Stomach (tissue), 4 donors: ENCODE data around the gene IKBKE.

Source experiments
- EP300 ChIP-seq: sonication (generic); formaldehyde crosslinking; IDR thresholded peaks from one replicate; pipeline ENCODE4 v1.6.1; 2017; ENCODE audit warnings: antibody characterized with exemption
- POLR2A ChIP-seq, 4 donors: fragments of 450-650 bp; IDR thresholded peaks; one replicate each; pipeline ENCODE4 v1.6.1; 2016; ENCODE audit warnings: antibody characterized with exemption in 4 of 4, control low read depth in 2 of 4, mild to moderate bottlenecking in 1 of 4, moderate library complexity in 1 of 4
- POLR2AphosphoS5 ChIP-seq, 3 donors: sonication (generic); formaldehyde crosslinking; IDR thresholded peaks; one replicate each; pipeline ENCODE4 v1.6.1; 2016; ENCODE audit warnings: antibody characterized with exemption in 3 of 3
- TF ChIP-seq, protein P1 (sequence below), 7 experiments: fragments of 450-650 bp in 4 of 7; fragments of 200-600 bp in 3 of 7; sonication (generic) in 3 of 7; IDR thresholded peaks; one replicate each; pipeline ENCODE4 v1.5.1; 2016 to 2019; ENCODE audit warnings: antibody characterized with exemption in 7 of 7, control low read depth in 2 of 7, mild to moderate bottlenecking in 1 of 7

DNA sequence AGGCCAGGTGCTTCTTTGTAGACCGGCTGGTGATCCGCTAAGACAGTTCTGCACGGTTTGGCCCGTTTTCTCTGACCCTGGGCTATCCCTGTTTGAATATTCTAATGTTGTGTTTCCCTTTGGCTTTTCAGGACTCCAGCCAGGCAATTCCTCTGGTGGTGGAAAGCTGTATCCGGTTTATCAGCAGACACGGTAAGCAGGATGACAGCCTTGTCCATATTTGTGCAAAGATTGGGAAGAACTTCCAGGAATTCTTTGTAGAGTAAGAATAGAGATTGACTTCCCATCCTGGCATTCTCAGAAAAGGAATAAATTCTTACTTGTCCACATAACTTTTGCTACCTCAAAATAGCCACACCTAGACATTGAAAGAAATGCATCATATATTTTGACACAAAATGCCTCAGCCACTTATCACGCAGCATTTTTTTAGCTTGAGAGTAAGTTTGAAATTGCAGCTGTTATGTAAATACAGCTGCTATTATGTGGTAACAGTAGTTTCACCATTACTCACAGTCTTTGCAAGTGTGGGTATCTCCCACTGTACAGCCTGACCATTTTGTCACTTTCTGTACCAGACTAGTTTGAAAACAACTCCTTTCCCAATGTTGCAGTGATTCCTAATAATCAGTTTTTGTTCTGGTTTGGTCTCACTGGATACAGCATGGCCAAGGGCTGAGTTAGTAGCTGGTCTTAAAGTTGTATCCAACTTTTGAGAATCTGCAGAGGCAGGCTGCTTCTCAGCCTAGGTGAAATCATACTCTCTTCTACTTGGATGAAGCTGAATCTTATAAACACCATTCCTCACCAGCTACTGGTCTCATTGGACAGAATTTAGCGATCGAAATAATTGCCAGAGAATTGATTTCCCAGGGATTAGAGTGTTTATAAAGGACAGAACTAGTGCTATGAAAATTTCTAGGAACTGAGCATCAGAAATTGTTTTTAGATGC lies 40.0 kb upstream of the IKBKE start:
- TF ChIP-seq, protein P1, sequence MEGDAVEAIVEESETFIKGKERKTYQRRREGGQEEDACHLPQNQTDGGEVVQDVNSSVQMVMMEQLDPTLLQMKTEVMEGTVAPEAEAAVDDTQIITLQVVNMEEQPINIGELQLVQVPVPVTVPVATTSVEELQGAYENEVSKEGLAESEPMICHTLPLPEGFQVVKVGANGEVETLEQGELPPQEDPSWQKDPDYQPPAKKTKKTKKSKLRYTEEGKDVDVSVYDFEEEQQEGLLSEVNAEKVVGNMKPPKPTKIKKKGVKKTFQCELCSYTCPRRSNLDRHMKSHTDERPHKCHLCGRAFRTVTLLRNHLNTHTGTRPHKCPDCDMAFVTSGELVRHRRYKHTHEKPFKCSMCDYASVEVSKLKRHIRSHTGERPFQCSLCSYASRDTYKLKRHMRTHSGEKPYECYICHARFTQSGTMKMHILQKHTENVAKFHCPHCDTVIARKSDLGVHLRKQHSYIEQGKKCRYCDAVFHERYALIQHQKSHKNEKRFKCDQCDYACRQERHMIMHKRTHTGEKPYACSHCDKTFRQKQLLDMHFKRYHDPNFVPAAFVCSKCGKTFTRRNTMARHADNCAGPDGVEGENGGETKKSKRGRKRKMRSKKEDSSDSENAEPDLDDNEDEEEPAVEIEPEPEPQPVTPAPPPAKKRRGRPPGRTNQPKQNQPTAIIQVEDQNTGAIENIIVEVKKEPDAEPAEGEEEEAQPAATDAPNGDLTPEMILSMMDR (IDR thresholded peaks at IDR 0.05): no peak
- TF ChIP-seq POLR2A (IDR thresholded peaks at IDR 0.05) (no peak), POLR2AphosphoS5 (IDR thresholded peaks at IDR 0.05) (peak in 2 of 3 donors; percentile 39 to 52), EP300 (no peak)
